ENCODE results near the gene NIPAL4. TPM values are rescaled to one million over a fixed set of nuclear protein-coding genes. Genes with fewer than 3 reads are reported as not detected.

Gene NIPAL4
- total and polyA plus RNA-seq, 12 donors, result 0.09 to 0.20 TPM; not detected in 10

- peaks cover 4 to 26% (median 12%) of the 10 kb centered on the region in 9 donors for H3K4me1 ChIP-seq
- intact Hi-C loops (cut with DNase I), result loop anchor here in 1 of 10 donors (5.0 kb wide), 1 partner anchor 1277 kb away; no protein-coding TSS in a partner anchor
- peaks cover 0 to 34% (median 21%) of the 10 kb centered on the region in 7 donors for H3K27me3 ChIP-seq
- no peak for TF ChIP-seq CTCF (IDR thresholded peaks at IDR 0.05)
- peak overlapping the region in 1 of 10 donors; percentile 42 for H3K27ac ChIP-seq
- ATAC-seq (peak in 1 of 8 donors; percentile 57), DNase-seq (no peak)
- WGBS, 2 donors, result 74 to 77% methylated on average over 9 of the region's 9 CpGs
- no peaks in the 10 kb centered on the region for H3K36me3 ChIP-seq
- H3K9me3 ChIP-seq, result no peaks in the 10 kb centered on the region
- no peak overlapping the region for H3K4me3 ChIP-seq
Observed at GRCh38 chr5:157463621-157464518, 3.9 kb downstream of the NIPAL4 start.

- ATAC-seq, result peak in 4 of 8 donors; percentile 38 to 78 (median 59)
Observed at GRCh38 chr5:157464519-157465171, 4.6 kb downstream of the NIPAL4 start.

GRCh38 chr5:157468293-157468965 lies 8.4 kb downstream of the NIPAL4 start:
- 95 to 96% methylated on average over 13 of the region's 13 CpGs for WGBS, 2 donors
- peaks cover 0 to 23% (median 10%) of the 10 kb centered on the region in 9 donors for H3K4me1 ChIP-seq
- intact Hi-C loops (cut with DNase I), result no loop called here
- no peak overlapping the region for H3K27ac ChIP-seq
- DNase-seq (no peak), ATAC-seq (no peak)
- TF ChIP-seq CTCF (IDR thresholded peaks at IDR 0.05), result no peak
- no peaks in the 10 kb centered on the region for H3K9me3 ChIP-seq
- no peaks in the 10 kb centered on the region for H3K36me3 ChIP-seq
- H3K4me3 ChIP-seq, result no peak overlapping the region
- H3K27me3 ChIP-seq, result no peaks in the 10 kb centered on the region

More at GRCh38 chr5:157464519-157465171, 4.6 kb downstream of the NIPAL4 start:
- H3K9me3 ChIP-seq, result no peaks in the 10 kb centered on the region
- H3K27me3 ChIP-seq, result peaks cover 0 to 28% (median 21%) of the 10 kb centered on the region in 7 donors
- intact Hi-C loops (cut with DNase I), result loop anchor here in 1 of 10 donors (5.0 kb wide), 1 partner anchor 1277 kb away; no protein-coding TSS in a partner anchor
- WGBS, 2 donors, result 53 to 66% methylated on average over 4 of the region's 4 CpGs
- peaks cover 4 to 26% (median 10%) of the 10 kb centered on the region in 9 donors for H3K4me1 ChIP-seq
- H3K36me3 ChIP-seq, result no peaks in the 10 kb centered on the region
- DNase-seq, result no peak
- no peak overlapping the region for H3K4me3 ChIP-seq
- peak overlapping the region in 1 of 10 donors; percentile 42 for H3K27ac ChIP-seq
- TF ChIP-seq CTCF (IDR thresholded peaks at IDR 0.05), result no peak

- intact Hi-C loops (cut with DNase I), result no loop called here
- no peaks in the 10 kb centered on the region for H3K36me3 ChIP-seq
- H3K9me3 ChIP-seq, result no peaks in the 10 kb centered on the region
- H3K4me1 ChIP-seq, result peaks cover 0 to 28% (median 15%) of the 10 kb centered on the region in 9 donors
- no peak overlapping the region for H3K4me3 ChIP-seq
- ATAC-seq (no peak), DNase-seq (no peak)
- no peak overlapping the region for H3K27ac ChIP-seq
- WGBS, 2 donors, result 96 to 99% methylated on average over 7 of the region's 7 CpGs
- no peak for TF ChIP-seq CTCF (IDR thresholded peaks at IDR 0.05)
- H3K27me3 ChIP-seq, result no peaks in the 10 kb centered on the region
Observed at GRCh38 chr5:157469073-157469472, 9.1 kb downstream of the NIPAL4 start.

Measured in heart right ventricle (tissue), 16 donors.